Measurements from ENCODE around the gene CUEDC1.

CUEDC1 gene, protein sequence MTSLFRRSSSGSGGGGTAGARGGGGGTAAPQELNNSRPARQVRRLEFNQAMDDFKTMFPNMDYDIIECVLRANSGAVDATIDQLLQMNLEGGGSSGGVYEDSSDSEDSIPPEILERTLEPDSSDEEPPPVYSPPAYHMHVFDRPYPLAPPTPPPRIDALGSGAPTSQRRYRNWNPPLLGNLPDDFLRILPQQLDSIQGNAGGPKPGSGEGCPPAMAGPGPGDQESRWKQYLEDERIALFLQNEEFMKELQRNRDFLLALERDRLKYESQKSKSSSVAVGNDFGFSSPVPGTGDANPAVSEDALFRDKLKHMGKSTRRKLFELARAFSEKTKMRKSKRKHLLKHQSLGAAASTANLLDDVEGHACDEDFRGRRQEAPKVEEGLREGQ

DNA sequence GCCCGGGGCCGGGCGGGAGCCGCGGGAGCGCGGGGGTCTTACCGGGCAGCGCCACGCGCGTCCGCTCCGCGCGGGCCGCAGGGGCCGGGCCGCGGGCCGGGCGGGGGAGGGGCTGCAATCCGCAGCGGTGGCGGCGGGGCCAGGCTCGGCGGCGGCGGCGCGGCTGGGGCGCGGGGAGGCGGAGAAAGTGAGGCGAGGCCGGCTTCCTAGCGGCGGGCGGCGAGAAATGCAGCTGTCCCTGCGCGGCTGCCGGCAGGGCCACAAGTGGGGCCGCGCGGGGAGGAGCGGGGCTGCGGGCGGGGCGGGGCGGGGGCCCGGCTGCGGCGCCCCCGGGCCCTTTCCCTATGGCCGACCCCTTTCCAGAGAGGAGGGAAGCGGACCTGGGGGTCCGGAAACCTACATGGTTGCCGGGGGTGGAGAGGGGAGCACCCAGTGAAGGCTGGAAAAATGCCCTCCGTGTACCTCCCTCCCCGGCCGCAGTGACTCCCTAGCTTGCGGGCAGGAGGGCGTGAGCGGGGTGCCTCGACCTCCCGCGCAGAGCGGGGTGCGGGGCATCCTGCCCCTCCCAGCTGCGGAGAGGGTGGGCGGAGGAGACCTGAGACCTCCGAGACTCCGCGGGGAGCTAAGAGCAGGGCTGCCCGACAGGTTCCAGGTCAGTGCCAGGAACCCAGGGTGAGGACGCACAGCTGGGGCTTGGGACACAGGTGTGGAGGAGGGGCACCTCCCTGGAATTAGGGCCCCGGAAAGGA is at the start of gene CUEDC1:
TSS of gene CUEDC1 (minus strand) at position 230 of the 749 bp plus-strand sequence. CDS start 69,848 bp downstream, outside the sequence.
- FAIRE-seq = no peak

DNA sequence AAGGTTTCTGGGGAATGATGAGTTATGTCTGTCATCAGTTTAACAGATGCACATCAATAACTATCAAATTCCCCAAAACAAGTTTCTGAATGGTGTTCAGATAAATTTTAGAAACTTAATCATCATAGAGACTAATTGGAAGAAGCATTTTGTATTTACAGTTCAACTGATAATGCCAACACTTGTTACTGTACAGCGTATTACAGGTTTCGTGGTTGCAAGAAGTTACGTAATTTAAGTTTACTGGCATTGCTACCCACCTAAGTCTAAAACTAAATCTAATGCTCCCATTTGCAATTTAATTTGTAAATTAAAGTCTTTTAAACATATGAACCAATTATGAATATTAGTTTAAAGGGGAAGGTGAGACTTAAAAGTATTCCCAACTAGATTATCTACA is 48.8 kb upstream of the CUEDC1 start:
- FAIRE-seq = no peak

DNA sequence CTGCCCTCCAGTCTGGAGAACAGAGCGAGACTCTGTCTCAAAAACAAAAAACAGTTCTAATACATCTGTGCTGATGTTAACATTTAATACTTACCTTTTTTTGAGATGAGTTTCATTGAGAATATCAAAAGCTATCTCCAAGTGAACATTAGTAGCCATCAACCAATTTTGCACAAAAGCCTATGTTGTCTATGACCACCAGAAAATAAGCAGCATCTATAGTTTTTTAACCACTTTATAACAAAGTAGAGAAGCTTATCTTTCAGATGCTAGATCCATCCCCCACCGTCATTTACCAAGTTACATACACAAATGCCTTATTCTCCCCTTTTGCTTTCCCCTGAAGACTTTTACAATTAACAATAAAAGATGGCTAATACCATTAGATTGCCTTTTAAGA is 47.8 kb upstream of the CUEDC1 start:
- FAIRE-seq = no peak

DNA sequence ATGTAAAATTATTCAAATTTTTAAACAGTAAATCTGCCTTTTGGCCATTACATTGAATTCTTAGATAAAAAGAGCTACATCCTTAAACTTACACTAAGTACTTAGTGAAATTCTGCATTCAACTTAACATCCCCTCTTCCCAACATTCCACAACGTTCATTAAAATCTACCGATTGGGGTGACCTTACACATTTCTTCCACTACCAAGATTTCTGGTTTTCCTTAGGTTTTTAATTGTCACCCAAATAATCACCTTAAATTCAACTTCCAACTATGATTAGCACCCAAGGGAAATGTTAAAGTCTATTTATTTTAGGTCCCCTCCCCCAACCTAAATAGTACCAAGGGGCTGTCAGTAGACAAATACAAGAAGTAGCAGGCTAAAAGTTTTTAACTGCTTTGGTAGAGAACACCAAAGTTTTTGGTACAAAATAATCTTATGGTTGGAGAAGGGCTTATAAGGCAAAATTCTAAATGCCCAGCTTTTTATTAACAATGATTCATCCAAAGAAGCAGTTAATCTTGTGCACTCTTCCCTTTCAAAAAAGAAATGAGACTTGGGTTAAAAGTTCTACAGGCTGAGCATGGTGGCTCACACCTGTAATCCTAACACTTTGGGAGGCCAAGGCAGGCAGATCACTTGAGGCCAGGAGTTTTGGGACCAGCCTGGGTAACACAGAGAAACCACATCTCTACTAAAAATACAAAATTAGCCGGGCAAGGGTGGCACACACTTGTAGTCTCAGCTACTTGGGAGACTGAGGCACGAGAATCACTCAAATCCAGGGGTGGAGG is 47.1 kb upstream of the CUEDC1 start:
- FAIRE-seq = no peak

DNA sequence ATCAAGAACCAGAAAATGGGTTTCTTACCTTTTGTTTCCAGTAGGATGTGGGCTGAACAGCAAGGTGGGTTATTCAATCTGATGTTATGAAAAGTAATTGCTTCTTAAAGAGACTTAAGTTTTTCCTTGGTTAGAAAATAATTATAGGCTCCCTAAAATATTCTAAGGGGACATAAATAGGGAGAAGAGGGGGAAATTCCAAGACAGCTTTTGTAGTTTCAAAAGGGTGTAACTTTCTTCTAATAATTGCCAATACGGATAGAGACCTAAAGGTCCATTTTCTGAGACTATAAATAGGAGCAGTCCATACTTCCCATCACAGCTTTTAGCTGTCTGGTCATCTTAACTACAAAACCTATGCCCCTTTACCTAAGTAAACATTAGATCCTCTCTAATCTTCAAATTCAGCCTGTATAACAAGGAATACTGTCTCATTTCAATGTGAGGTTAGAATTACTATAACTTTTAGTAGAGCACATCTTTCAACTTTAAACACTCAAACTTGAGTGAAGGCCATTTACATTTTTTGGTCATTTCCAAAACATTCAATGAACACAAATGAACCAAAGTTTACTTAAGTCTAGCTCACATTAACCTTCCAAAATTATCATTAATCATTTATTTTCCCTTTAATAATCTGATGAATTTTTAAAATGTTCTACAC is 46.4 kb upstream of the CUEDC1 start:
- FAIRE-seq = no peak

DNA sequence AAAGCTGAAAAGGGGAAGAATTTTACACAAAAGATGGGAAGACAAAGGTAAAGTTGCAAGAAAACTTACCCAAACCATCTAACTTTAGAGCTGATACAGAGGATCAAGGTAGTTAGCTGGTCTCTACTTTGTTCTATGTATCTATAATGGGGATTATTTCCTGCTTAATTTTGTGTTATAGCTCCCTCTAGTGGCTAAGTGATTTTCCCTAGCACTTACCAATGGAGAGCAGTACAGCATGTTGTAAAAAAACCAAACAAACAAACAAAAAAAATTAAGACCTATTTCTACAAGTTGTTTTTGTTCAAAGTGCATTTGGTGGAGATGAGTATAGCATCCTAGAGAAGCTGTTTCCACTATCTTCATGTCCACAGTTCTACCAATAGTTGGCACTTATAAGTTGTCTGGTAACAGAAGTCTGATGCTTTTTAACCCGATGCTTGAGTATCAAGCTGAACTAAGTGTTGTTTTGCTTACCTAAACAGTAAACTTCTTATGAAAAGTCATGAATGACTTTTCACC is 44.3 kb upstream of the CUEDC1 start:
- peak; percentile 95 for FAIRE-seq

DNA sequence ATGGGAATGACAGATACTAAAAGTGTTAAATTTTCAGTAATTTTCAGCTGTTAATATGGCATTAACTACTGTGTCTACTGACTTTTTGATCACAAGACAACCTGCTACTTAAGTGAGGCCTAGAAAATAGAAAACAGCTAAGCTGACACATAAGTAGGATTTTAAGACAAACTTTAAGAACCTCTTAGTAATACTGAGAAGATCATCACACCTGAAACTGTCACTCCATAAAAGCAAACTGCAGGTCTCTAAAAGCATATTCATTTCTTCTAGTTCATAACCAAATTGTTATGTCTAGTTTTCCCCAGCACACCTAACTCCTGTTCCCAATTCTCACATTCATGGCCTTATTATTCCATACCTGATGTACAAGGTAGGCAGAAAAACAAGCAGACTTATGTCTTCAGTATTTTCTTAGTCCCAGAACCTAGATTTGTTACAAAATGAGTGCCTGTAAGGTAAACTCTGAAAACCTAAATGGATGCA is 43.8 kb upstream of the CUEDC1 start:
- FAIRE-seq = no peak

DNA sequence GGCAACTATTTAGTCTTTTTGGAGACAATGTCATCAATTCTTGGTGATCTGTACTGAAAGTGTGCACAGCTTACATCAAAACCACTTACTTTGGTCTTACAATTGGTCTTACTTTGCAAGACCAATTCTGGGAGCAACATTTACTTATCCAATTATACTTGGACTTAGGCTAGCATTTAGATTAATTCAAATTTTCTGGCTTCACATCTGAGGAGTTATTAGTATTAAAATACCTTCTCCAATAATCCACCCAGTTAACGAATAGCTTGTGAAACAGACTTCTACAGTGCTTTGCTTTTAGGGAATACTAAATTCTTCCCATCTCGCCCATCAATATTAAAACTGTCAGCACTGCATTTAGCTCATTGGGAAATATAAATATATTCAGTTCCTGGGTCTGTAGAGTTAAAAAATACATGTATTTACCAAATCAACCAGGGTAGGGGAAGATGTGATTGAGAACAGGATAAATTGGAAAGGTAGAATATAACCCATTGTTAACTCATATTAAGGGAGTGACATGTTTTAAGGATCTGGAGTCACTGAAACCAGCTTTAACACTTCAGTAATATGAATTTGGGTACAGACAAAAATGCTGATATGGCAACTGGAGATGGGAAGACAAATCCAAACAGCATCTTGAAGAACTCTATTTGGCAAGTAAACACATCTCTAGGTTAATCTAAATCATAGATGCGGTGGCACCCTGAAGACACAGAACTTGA is 42.0 kb upstream of the CUEDC1 start:
- FAIRE-seq = no peak

DNA sequence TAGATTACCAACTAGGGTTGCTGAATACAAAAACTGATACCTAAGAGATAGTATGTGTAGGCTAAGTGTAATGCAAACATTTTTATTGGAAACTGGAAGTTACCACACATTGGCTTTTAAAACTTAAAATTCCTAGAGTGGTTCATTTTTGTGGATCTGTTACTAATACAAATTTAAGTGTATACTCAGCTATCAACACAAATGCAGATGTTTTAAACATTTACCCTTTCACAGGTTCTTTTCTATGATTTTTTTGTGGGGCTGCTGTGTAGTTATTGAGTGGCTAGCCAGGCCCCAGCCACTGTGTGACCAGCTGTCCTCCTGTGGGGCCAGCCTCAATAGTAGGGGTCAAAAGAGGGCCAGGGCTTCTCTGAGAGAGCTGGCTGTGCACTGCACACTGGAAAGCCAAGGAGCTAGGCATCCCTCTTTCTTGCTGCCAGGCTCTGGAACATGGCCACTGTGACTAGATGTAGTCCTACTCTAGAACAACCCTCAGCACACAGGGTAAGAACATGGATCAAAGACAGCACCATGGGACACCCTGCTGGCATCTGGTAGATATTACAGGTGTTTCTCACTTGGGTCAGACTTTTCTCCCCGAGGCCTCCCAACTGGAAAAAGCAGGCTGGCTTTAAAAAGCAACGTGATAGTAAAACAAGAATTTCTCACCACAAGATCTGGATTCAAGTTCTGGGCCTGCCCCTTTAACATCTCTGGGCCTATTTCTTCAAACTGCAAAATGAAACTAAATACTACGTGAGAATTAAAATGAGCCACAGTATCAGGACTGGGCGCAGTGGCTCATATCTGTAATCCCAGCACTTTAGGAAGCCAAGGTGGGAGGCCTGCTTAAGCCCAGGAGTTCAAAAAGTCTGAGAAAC is 40.1 kb upstream of the CUEDC1 start:
- FAIRE-seq = peak; percentile 17

DNA sequence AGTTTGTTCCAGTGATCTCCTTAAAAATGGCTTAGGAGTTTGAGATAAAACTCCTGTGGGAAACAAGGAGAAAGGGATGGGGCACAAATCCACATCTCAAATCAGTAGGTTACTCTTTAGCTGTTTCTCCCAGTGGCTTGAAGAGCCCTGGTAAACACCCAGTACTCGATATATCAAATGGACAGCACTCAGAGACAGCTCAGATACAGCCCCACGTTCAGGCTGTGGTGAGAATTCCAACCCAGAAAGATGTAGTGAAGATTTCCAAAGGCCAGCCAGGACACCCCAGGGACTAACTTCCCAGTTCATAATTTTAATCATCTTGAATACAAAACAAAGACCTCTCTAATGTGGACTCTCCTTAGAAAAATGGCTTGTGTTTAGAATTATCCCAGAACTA is 39.2 kb upstream of the CUEDC1 start:
- FAIRE-seq = no peak

DNA sequence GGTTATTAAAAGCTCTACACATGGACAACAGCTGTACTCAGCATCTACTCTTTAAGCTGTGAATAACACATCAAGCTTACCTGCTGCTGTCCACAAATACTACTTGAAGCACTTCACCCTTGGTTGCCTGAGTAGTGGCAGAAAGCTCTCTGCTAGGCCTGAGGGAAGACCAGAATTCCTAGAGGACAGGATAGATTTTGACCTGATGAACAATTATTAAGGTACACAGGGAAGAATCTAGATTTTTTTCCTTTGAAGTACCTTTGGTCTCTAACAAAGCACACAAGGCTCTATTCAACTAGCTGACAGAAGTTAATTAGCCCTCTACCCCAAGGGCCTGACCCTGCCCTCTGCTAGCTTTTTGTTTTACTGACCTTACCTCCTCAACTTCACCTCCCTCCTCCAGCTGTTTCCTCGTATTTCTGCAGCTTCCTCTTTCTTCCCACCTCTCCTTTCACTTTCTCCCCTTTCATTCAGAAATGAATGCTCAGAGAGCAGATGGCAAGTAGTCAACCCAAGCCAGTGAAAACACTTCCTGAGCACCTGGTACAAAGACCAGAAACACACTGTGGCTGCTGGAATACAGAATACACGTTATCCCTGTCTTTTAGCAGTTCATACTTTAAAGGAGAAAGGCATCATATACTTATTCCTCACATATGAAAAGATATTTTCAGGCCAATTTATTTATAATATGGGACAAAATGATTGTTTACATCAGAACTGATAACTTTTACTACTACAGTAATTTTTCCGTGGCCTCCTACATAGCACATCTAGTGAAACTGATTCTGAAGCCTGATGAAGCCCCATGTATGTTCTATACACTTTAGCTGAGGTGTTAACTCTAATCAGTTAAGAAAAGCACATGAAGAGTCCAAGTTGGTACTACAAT is 38.5 kb upstream of the CUEDC1 start:
- no peak for FAIRE-seq

DNA sequence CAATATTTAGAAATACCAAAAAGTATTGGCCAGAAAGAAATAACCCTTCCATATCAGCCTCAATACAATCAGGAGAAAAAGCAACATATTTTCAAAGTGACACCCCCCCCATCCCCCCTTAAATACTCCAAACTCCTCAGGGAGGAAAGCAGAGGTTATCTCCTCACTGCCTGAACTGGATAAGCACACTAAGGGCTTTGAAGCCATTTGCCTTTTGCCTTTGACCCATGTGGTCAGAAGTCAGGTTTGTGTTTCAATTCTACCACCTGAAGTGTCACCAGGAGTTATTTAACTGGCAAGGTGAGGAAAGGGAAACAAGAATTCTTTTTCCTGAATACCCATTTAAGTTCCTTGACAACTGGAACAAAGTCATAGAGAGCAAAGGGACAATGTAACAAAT is 36.3 kb upstream of the CUEDC1 start:
- no peak for FAIRE-seq

DNA sequence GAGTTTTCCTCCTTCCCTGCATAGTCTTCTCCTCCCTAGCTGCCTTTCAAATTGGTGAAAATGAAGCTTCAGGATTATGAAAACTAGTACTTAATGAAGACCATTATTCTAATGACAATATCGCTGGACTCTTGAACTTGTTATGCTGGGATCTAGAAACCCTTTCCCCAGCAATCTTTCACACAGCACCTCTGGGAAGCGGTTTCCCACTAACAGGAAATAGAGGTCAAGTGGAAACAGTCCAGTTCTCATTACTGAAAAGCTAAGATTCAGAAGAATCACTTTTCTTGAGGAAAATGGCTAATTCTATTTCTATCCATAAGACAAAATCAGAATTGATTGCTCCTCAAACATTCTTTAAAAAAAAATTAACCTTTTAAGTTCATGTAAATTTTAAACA is 34.8 kb upstream of the CUEDC1 start:
- FAIRE-seq = no peak

DNA sequence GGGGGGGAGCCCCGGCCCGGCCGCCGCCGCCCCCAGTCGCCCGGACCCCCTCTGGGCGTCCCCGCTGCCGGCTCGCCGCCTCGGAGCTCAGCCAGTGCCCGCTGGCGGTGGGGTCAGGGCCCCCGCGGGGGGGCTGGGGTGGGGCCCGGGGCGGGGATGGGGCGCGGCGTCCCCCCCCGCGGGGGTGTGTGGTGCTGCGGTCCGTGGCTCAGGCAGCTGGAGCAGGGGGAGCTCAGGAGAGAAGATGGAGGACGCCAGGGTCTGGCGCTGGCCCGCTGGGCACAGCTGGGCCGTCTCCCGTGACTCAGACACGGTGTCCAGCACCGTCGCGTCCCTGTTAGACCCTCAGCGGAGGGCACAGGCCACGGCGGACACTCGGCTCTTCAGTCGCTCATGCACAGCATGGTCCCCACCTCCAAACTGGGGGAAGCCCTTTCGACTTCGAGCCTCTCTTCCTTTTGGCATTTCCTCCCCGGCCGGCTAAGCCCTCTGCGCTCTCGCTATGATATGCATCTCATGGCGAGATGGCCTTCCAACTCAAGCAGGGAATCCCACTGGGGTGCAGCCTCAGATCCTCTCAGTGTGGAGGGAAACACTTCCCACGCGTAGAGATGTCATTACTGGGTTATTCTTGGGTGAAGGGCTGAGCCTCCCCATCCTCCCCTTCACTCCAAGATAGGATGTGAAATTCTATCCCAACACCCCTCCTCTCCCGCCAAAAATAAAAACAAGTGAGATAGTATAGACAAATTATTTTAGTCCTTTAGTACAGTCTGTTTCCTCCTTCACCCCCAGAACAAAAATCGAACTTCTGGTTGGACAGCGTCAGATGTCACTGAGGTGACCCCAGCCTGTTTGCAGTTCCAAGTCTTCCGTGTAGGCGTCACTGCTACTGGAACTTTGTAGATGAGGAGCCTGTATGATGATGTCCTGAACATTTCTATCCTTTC is 33.4 kb upstream of the CUEDC1 start:
- FAIRE-seq = no peak

DNA sequence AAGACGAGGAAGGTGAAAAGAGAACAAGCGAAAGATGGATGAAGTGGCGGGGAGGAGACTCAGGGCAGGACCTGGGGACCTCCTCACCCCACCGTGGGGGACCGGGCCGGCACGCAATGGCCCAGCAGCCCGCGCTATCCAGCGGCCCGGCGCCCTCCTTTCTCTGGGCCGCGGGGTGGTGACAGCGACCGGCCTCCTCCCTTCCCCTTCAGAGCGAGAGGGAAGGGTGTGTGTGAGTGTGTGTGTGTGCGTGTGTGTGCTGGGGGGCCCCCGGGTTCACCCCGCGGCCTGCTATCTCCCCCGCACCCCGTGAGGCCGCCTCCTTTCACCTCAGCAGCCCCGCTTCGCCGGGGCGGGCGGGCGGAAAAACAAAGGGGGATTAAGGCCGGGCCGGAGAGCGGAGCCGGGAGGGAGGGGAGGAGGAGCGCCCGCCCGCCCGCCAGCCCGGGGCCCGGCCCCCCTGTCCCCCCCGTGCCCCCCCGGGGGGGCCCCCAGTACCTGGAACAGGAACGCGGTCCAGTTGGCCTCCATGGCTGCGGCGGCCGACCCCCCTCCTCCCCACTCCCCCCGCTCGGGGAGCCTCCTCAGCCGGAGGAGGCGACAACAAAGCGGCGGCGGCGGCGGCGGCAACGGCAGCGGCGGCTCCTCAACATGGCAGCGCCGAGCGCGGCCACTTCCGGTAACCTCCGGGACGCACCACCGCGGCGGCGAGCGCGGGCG is 32.5 kb upstream of the CUEDC1 start, which contains the start of gene VEZF1:
TSS of gene VEZF1 (minus strand) at position 674 of the 720 bp plus-strand sequence. CDS start at position 531, 143 bp downstream.
- FAIRE-seq = no peak

DNA sequence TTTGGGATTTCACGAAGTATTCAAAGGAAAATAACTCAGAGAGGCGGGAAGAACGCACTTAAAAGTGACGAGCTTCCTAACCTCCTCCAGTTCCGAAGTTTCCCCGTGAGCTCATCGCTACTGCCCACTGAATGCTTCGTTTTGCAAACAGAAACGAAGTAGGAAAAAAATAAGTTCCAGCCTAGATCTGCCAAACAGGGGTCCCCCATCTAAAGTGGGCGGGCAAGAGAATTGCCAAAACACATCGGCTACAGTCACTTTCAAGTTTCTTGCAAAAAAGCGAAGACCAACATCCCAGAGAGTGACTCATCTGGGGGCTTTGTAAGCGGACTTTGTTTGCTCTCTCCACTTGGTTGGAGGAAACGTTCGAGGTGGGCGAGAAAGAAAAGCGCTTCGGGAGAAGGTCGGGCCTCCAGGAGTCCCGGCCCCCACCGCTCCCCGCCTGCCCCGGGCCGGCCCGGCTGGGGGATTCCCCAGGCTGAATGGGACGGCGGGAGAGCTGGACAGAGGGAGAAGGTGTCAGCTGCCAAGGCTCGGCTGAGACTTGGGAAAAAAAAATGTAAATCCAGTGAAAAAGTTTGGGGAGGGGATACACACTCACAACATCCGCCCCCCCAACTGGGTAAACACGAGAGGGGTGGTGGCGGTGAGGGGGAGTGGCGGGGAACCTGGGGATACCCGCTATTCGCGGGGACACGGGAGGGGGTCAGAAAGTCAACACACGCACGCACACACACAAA is 31.8 kb upstream of the CUEDC1 start:
- no peak for FAIRE-seq

DNA sequence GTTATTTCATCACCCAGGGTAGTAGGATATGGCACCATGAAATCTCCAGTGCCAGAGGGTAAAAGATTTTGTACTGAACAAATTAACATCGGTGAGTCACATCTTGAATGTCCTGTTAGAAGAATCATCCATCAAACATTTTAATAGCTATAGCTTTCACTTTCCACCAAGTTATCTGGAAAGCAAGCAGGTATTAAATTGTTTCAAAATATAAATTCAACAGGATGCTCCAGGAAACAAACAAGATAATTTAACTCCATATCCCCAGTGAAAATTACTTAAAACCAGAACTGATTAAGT is 30.4 kb upstream of the CUEDC1 start:
- no peak for FAIRE-seq
